ENCODE measurements around the gene FKBP2.

The FKBP2 gene

GRCh38 chr11:64263021-64263946, 22.4 kb downstream of the FKBP2 start:
- H3K27ac ChIP-seq: no peak overlapping the region
- no peak for TF ChIP-seq ZFX (IDR thresholded peaks at IDR 0.05)

DNA sequence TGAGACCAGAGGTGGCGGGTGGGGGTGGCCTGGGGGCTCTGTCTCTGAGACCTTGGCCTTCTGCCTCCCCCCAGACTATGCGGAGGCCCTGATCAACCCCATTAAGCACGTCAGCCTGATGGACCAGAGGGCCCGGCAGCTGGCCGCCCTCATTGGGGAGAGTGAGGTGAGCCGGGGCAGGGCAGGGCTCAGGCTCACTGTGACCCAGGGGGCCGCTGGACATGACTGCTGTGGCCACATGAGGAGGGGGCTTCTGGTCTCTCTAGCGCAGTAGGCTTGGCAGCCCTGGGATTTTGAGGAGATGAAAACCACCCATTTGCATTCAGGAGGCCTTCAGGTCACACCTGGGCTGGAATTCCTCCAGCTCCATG, 23.0 kb downstream of the FKBP2 start:
- TF ChIP-seq ZFX (IDR thresholded peaks at IDR 0.05): no peak
- TF ChIP-seq, protein P1, sequence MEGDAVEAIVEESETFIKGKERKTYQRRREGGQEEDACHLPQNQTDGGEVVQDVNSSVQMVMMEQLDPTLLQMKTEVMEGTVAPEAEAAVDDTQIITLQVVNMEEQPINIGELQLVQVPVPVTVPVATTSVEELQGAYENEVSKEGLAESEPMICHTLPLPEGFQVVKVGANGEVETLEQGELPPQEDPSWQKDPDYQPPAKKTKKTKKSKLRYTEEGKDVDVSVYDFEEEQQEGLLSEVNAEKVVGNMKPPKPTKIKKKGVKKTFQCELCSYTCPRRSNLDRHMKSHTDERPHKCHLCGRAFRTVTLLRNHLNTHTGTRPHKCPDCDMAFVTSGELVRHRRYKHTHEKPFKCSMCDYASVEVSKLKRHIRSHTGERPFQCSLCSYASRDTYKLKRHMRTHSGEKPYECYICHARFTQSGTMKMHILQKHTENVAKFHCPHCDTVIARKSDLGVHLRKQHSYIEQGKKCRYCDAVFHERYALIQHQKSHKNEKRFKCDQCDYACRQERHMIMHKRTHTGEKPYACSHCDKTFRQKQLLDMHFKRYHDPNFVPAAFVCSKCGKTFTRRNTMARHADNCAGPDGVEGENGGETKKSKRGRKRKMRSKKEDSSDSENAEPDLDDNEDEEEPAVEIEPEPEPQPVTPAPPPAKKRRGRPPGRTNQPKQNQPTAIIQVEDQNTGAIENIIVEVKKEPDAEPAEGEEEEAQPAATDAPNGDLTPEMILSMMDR (conservative IDR thresholded peaks at IDR 0.05): no peak
- H3K27ac ChIP-seq: no peak overlapping the region

- TF ChIP-seq ZFX (IDR thresholded peaks at IDR 0.05): no peak
- TF ChIP-seq, protein P1 (conservative IDR thresholded peaks at IDR 0.05): no peak
- H3K27ac ChIP-seq: no peak overlapping the region
Measured at GRCh38 chr11:64264371-64264852, 23.5 kb downstream of the FKBP2 start.

DNA sequence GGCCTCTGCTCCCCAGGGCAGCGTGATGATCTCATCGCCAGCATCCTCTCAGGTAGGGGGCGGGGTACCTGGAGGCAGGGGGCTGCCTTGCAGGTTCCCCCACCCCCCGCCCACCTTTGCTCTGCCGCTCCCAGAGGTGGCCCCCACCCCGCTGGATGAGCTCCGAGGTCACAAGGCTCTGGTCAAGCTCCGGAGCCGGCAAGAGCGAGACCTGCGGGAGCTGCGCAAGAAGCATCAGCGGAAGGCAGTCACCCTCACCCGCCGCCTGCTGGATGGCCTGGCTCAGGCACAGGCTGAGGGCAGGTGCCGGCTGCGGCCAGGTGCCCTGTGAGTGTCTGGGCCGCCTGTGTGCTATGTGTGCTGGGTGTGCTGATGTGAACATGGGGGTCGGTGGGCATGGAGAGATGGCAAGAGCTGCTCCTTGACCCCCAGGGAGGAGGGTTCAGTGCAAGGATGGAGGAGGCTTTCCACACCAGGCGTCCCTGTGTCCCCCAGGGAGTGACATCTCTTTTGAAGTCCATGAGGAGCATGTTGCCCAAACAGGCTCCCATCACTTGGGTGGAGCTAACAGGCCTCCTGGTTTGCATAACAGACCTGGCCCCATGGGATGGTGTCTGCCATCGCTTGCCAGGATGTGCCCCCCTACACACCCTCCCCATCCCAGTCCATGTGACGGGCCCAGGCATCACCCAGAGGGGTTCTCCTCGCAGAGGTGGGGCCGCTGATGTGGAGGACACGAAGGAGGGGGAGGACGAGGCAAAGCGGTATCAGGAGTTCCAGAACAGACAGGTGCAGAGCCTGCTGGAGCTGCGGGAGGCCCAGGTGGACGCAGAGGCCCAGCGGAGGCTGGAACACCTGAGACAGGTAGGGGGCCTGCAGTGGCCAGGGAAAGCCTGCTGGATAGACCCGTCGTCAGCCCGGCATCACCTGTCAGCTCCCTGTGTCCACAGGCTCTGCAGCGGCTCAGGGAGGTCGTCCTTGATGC, 24.6 kb downstream of the FKBP2 start:
- no peak for TF ChIP-seq ZFX (IDR thresholded peaks at IDR 0.05)
- TF ChIP-seq, protein P1 (conservative IDR thresholded peaks at IDR 0.05): no peak
- no peak overlapping the region for H3K27ac ChIP-seq

- H3K27ac ChIP-seq: no peak overlapping the region
- no peak for TF ChIP-seq ZFX (IDR thresholded peaks at IDR 0.05)
- TF ChIP-seq, protein P1 (conservative IDR thresholded peaks at IDR 0.05): no peak
Measured at GRCh38 chr11:64266339-64266738, 25.4 kb downstream of the FKBP2 start.

GRCh38 chr11:64267207-64267945, 26.5 kb downstream of the FKBP2 start:
- peak overlapping the region; percentile 95; the same call in 1 of the 2 replicates for H3K27ac ChIP-seq
- TF ChIP-seq, protein P1 (conservative IDR thresholded peaks at IDR 0.05): no peak
- no peak for TF ChIP-seq ZFX (IDR thresholded peaks at IDR 0.05)
